Left cardiac atrium (tissue), 4 donors: ENCODE results near the gene RSPO3. TPM values are rescaled to one million over a fixed set of nuclear protein-coding genes. Genes with fewer than 3 reads are reported as not detected.

ENCODE experiments used
- ATAC-seq, 2 donors: fragments of 200-7000 bp; cut with Tn5 transposase; one replicate each; pipeline ENCODE4 v1.9.1; 2020; ENCODE audit warnings: mild to moderate bottlenecking in 2 of 2, moderate library complexity in 2 of 2
- DNase-seq: peaks from one replicate; pipeline ENCODE4 v3.0.0-alpha.2; 2020
- intact Hi-C, 2 donors: fragments of 100-400 bp; cut with DNase I; formaldehyde crosslinking; loops; one replicate each; pipeline versions ENCODE4 v1.14.1 to v1.15.1; 2022 to 2023
- total RNA-seq, 2 donors: library from RNA; stranded (reverse); fragmentation: NEBNext Ultra II Directional; extraction: Animal tissue kit (Norgen Biotek cat#: 25700); gene quantifications; one replicate each; pipeline ENCODE4 v1.2.1, GENCODE V29; 2021
- donor health status: DM: no; HTN: yes; CAD: no.
- donor health status: DM: no; HTN: yes; CAD: no; lungs with severe emphysema.
- donor health status: DM: yes; HTN: yes; CAD: no.
- donor health status: Dilated cardiomyopathy.

Gene RSPO3
- total RNA-seq, 2 donors from 2014 or later: 0.94 to 1.9 TPM

DNA sequence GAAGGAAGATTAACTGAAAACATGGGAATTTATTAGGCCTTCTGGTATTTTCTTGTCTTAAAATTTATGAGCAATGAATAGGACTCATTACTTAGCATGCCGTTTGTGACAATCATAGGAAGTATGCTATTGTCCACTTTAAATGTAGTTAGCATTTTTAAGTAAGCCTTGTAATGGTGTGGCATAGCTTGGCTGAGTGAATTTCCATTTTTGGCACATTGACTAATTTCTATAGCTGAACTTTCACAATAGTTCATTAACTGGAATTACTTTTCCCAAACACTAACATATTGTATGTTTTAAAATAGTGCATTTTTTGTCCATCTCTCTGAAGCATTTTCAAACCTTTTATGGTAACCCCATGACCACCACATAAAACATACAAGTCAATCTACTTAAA, 15.7 kb downstream of the RSPO3 start:
- DNase-seq (no peak), ATAC-seq (no peak)
- intact Hi-C loops: no loop called here

DNA sequence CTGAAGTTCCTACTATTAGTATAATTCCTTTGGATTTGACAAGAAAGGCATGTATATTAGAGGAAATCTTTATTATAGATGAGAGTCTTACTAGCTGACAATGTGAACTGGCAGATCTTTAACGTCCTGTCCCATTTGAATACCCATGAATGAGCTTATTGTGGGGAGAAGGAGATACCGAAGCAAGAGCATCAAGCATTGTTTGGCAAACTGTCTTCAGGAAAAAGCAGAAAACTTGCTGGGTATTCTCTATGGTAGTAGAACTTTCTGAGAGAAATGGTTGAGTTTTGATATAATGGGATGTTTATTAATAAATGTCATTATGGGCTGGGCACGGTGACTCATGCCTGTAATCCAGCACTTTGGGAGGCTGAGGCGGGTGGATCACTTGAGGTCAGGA, 18.3 kb downstream of the RSPO3 start:
- intact Hi-C loops: no loop called here
- DNase-seq (no peak), ATAC-seq (no peak)

- peak in 1 of 2 donors; percentile 38 for ATAC-seq
- DNase-seq: no peak
- intact Hi-C loops: no loop called here
Measured at GRCh38 chr6:127146932-127147331, 28.5 kb downstream of the RSPO3 start.

DNA sequence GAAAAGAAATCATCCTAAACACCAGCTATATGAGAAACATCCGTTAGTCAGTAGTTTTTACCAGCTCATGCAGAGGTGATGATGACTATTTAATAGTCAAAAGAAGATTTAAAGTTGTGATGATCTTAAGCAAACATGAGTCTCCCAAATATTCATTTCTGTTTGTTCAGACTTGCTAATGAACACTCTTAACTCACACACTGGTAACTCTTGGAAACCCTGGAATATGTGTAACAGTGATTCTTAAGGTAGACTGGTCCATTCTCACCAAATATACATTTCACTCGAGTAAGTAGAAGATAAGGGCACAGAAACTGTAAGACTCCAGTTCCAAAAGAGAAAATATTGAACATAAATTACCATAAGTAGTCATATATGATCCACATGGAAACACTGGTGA, 29.1 kb downstream of the RSPO3 start:
- intact Hi-C loops: no loop called here
- no peak for ATAC-seq
- DNase-seq: no peak

- ATAC-seq (no peak), DNase-seq (no peak)
- intact Hi-C loops: no loop called here
Measured at GRCh38 chr6:127148511-127148910, 30.0 kb downstream of the RSPO3 start.

DNA sequence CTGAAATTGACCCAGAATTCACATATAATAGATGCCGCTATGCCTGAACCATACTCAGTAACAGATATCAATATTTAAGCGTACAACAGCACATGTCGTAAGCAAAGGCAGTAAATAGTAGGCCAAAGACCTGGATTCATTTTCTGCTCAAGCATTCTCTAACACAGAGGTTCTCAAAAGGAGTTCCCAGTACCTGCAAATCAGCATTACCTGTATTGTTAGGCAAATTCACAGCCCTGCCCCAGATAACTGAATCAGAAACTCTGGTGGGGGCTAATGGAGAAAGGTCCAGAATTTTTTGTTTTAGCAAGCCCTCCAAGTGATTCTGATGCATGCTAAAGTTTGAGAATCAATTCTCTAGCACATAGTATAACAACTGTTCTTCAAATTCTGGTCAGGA, 36.0 kb downstream of the RSPO3 start:
- DNase-seq (no peak), ATAC-seq (no peak)
- intact Hi-C loops: no loop called here

DNA sequence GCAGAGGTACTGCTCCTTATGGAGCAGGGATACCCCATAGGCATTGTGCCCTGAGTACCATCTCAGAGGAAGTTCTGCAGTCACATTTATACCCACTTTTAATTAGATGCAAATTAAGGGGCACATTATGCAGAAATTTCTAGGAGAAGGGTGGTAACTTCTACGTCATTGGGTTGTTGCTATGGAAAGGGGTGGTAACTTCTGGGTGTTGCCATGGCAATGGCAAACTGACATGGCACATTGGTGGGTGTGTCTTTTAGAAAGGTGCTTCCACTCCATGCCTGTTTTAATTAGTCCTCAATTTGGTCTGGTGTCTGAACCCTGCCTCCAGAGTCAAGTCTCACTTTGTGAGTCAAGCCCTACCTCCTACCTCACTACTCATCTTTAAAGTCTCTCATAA, 42.0 kb downstream of the RSPO3 start:
- intact Hi-C loops: no loop called here
- DNase-seq (no peak), ATAC-seq (no peak)

GRCh38 chr6:127162836-127163235, 44.4 kb downstream of the RSPO3 start:
- intact Hi-C loops: no loop called here
- DNase-seq (no peak), ATAC-seq (no peak)

GRCh38 chr6:127164036-127164435, 45.6 kb downstream of the RSPO3 start:
- DNase-seq (no peak), ATAC-seq (no peak)
- intact Hi-C loops: no loop called here

DNA sequence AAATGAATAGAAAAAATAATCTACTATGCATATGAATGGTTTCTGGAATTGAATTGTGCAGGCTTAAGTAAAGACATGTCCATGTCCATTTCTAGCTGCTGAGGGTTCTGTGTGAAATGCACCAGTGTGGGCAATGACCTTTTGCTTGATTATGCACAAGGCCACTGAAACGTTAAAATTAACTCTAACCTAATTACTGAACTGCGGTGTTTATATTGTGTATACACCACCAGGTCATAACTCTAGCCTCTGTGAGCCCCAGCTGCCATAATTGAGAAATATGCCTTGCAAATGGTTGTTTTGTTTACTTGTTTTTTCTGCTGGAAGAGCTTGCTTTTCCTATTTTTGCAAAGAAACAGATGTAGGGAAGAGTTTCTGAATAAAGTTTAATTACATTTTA, 46.1 kb downstream of the RSPO3 start:
- no peak for DNase-seq
- intact Hi-C loops: no loop called here
- ATAC-seq: no peak

GRCh38 chr6:127173156-127173940, 54.9 kb downstream of the RSPO3 start:
- intact Hi-C loops: no loop called here
- DNase-seq: no peak
- no peak for ATAC-seq

- intact Hi-C loops: no loop called here
- no peak for DNase-seq
- ATAC-seq: no peak
Measured at GRCh38 chr6:127176146-127176545, 57.7 kb downstream of the RSPO3 start.

GRCh38 chr6:127177030-127177922, 58.8 kb downstream of the RSPO3 start:
- peak in 1 of 2 donors; percentile 34 for ATAC-seq
- DNase-seq: no peak
- intact Hi-C loops: no loop called here

DNA sequence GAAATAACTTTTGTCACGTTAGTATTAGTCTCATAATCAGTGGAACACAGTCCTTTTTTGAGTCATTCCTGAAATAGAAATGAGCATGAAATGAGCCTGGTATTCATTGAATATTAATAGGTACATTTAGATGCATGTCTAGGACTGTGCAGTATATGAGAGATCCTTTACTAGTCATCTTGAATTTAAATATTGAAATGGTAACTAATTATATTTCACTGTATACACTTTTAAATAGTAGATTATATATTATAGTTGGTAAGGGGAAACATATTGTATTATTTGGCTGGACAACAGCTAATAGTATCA, 59.4 kb downstream of the RSPO3 start:
- intact Hi-C loops: no loop called here
- ATAC-seq (no peak), DNase-seq (no peak)

- intact Hi-C loops: no loop called here
- ATAC-seq (no peak), DNase-seq (no peak)
Measured at GRCh38 chr6:127178746-127179145, 60.3 kb downstream of the RSPO3 start.

- no peak for DNase-seq
- intact Hi-C loops: loop anchor here in 1 of 2 donors (10.0 kb wide), 1 partner anchor 364 kb away; no protein-coding TSS in a partner anchor
- no peak for ATAC-seq
Measured at GRCh38 chr6:127180426-127180825, 62.0 kb downstream of the RSPO3 start.

- no peak for ATAC-seq
- no peak for DNase-seq
- intact Hi-C loops: loop anchor here in 1 of 2 donors (10.0 kb wide), 1 partner anchor 362 kb away; no protein-coding TSS in a partner anchor
Measured at GRCh38 chr6:127182501-127182900, 64.0 kb downstream of the RSPO3 start.

DNA sequence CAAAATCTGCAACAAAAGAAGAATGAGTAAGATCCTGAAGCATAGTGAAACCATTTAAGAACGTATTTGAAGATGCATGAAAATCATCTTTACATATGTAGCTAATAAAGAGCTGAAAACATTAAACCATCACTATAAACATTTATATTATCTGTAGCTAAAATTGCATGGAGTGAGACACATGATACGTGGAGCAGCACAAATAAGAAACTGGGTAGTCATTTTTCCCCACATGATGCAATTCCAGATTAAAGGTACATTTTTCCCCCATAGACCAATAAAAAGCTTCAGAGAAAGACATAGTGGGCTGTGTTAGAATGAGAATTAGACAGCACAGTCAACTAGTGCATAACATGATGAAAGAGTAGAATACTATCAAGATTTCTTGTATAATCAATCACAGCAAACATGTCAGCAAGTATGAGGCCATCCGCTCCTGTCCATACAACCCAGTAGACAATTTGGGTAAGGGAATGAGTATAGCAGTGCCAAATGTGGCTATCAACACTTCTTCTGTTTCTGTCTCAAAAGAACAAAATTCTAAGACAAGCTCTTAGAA, 67.0 kb downstream of the RSPO3 start:
- intact Hi-C loops: loop anchor here in 1 of 2 donors (10.0 kb wide), 1 partner anchor 359 kb away; no protein-coding TSS in a partner anchor
- ATAC-seq: no peak
- no peak for DNase-seq

DNA sequence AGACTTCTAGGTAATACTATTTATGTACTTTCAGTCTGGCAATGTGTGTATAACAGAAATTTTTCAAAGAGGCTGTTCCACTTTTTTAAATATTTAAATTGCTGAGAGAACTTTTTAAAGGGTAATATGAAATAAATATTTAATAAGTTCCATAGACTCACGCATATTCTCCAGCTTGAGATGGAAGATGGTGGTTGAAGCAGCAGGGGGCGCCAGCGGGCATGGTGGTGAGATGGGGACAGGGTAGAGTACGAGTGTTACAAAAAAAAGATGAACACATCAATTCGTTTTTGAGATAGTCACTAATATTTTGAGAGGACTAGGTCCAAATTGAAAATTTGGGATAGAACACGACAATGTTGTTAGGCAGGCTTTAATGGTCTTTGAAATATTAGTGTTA, 68.4 kb downstream of the RSPO3 start:
- peak; percentile 65 for DNase-seq
- ATAC-seq: peak in 1 of 2 donors; percentile 35
- intact Hi-C loops: loop anchor here in 1 of 2 donors (10.0 kb wide), 1 partner anchor 358 kb away; no protein-coding TSS in a partner anchor

- ATAC-seq (no peak), DNase-seq (no peak)
- intact Hi-C loops: loop anchor here in 1 of 2 donors (10.0 kb wide), 1 partner anchor 356 kb away; no protein-coding TSS in a partner anchor
Measured at GRCh38 chr6:127188744-127189143, 70.3 kb downstream of the RSPO3 start.
